AG04450 (cell line): ENCODE results near the gene LASP1. TPM values are rescaled to one million over a fixed set of nuclear protein-coding genes. Genes with fewer than 3 reads are reported as not detected.

Experiments used
- CTCF ChIA-PET: fragments of 300-600, 350-600 bp; formaldehyde crosslinking; extraction: SDS; loops from one replicate; lab custom pipeline; 2022; ENCODE audit warnings: antibody characterized with exemption, inconsistent platforms; lab: Charles Lee
- POLR2A ChIA-PET: fragments of 350-600 bp; formaldehyde crosslinking; extraction: SDS; loops from one replicate; lab custom pipeline; 2021; ENCODE audit warnings: antibody characterized with exemption, inconsistent platforms; lab: Yijun Ruan, JAX
- DNase-seq: peaks from one replicate; pipeline ENCODE4 v3.0.0-alpha.2; 2011; ENCODE audit warnings: low read depth, low spot score
- H3K27ac ChIP-seq: one replicate; pipeline ENCODE4 v1.5.1; 2012; ENCODE audit warnings: low read depth, low read length, control low read depth
- H3K27me3 ChIP-seq: one replicate; pipeline ENCODE4 v1.6.0; 2012; ENCODE audit warnings: low read length; ENCODE audit not compliant: control insufficient read depth, insufficient read depth
- H3K4me3 ChIP-seq: 2 replicates; pipeline ENCODE4 v1.5.1; 2011; ENCODE audit warnings: mild to moderate bottlenecking, low read depth, low read length, control low read depth
- H3K9me3 ChIP-seq: 2 replicates; pipeline ENCODE4 v1.5.1; 2012; ENCODE audit warnings: low read length; ENCODE audit not compliant: control insufficient read depth, insufficient read depth
- polyA plus RNA-seq: library from polyadenylated mRNA; depleted of rRNA; stranded (reverse); fragments of >200 nt; gene quantifications from 2 replicates; pipeline ENCODE4 v1.2.3, GENCODE V29; 2011
- TF ChIP-seq, protein P1 (sequence below): IDR thresholded peaks from 2 replicates; pipeline ENCODE4 v1.5.1; 2011; ENCODE audit warnings: low read depth, low read length, control low read depth, inconsistent platforms

LASP1 gene
- polyA plus RNA-seq, 1 experiment = 181 TPM

DNA sequence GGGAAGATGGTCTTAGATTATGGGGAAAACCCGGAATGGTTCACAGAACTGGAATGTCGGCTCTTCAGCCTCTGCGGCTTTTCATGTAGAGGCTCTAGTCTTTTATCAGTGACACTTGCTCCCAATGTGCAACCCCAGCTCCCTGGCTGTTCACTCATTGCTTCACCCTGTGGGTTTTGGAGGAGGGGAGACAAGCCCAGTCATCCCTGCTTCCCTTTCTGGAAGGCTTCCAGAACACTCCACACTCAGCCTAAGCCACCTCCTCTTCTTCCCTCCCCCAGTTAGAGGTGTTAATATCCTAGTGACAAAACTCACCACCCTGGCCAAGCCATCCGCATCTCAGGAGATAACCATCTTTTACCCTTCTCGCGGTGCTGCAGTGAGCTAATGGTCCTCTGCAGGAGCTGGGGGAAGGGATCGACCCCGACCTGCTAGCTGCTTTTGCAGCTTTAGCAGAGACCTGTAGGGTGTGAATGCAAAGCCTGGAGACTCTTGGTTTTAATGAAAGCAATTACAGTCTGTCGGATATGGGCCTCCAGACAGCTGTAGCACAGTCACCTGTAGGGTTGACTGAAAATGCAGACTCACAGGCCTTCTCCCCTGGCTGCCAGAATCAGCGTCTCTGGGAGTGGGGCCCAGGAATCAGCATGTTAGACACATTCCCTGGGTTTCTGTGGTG, 31.3 kb downstream of the LASP1 start:
- H3K9me3 ChIP-seq = no peaks in the 10 kb centered on the region; the same call in 1 of the 2 replicates
- peak overlapping the region; percentile 40 for H3K27ac ChIP-seq
- TF ChIP-seq, protein P1, sequence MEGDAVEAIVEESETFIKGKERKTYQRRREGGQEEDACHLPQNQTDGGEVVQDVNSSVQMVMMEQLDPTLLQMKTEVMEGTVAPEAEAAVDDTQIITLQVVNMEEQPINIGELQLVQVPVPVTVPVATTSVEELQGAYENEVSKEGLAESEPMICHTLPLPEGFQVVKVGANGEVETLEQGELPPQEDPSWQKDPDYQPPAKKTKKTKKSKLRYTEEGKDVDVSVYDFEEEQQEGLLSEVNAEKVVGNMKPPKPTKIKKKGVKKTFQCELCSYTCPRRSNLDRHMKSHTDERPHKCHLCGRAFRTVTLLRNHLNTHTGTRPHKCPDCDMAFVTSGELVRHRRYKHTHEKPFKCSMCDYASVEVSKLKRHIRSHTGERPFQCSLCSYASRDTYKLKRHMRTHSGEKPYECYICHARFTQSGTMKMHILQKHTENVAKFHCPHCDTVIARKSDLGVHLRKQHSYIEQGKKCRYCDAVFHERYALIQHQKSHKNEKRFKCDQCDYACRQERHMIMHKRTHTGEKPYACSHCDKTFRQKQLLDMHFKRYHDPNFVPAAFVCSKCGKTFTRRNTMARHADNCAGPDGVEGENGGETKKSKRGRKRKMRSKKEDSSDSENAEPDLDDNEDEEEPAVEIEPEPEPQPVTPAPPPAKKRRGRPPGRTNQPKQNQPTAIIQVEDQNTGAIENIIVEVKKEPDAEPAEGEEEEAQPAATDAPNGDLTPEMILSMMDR = no peak
- ChIA-PET CTCF (interaction anchor here (1.1 to 2.3 kb wide), 3 partner anchors 19 to 253 kb away, joined by 4 to 10 read pairs (median 5); partner anchors contain the start of gene LASP1NB), POLR2A (interaction anchor here (0.9 to 2.6 kb wide), 11 partner anchors 12 to 253 kb away, joined by 3 to 23 read pairs (median 5); partner anchors contain the start of genes FBXO47, LASP1, LASP1NB and RPL23)
- H3K27me3 ChIP-seq = no peaks in the 10 kb centered on the region
- no peak overlapping the region for H3K4me3 ChIP-seq
- peak; percentile 88 for DNase-seq

DNA sequence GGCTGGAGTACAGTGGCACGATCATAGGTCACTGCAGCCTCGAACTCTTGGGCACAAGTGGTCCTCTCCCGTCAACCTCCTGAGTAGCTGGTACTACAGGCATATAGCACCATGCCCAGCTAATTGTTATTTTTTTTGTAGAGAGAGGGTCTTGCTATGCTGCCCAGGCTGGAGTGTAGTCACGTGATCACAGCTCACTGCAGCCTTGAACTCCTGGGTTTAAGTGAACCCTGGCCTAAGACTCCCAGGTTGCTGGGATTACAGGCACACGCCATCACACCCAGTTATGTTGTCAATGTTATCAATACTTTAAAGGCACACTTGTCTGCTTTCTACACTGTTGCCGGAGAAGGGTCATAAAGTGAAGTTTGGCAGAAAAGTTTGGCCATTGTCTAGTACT, 33.5 kb downstream of the LASP1 start:
- ChIA-PET POLR2A (no interaction called here), CTCF (no interaction called here)

DNA sequence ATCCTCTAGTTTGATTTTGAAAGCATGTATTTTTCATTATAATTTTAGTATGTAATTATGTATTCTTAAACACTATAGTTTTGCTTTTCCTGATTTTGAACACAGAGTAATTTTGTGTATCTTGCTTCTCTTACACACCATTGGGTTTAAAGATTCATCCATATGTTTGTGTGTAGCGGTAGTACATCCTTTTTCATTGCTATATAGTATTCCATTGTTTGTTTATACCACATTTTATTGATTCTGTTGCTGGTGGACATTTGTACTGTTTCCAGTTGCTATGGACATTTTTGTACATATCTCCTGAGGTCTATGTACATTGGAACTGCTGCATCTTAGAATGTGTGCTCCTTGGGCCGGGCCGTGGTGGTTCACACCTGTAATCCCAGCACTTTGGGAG, 35.0 kb downstream of the LASP1 start:
- H3K27ac ChIP-seq = no peak overlapping the region
- H3K9me3 ChIP-seq = no peaks in the 10 kb centered on the region
- no peak for DNase-seq
- H3K27me3 ChIP-seq = no peaks in the 10 kb centered on the region
- TF ChIP-seq, protein P1 = no peak
- CTCF ChIA-PET = no interaction called here
- no peak overlapping the region for H3K4me3 ChIP-seq
- POLR2A ChIA-PET = interaction anchor here (0.7 kb wide), 1 partner anchor 249 kb away, joined by 4 read pairs; no protein-coding TSS in a partner anchor

More for the DNA sequence above, 33.5 kb downstream of the LASP1 start:
- TF ChIP-seq, protein P1 = no peak
- H3K27ac ChIP-seq = no peak overlapping the region
- no peak overlapping the region for H3K4me3 ChIP-seq
- no peaks in the 10 kb centered on the region for H3K9me3 ChIP-seq
- H3K27me3 ChIP-seq = no peaks in the 10 kb centered on the region
- DNase-seq = no peak

DNA sequence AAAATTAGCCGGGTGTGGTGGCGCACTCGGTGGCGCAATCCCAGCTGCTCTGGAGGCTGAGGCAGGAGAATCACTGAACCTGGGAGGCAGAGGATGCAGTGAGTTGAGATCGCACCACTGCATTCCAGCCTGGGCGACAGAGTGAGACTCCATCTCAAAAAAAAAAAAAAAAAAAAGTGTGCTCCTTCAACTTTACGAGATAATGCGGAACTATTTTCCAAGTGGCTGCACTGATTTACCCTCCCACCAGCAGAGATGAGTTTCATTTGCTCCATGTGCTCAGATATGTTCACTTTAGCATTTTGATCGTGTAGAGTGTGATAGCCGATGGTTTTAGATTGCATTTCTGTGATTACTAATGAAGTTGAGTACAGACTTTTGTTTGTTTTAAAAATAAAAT, 35.5 kb downstream of the LASP1 start:
- POLR2A ChIA-PET = no interaction called here
- no peaks in the 10 kb centered on the region for H3K27me3 ChIP-seq
- no peak overlapping the region for H3K4me3 ChIP-seq
- no peak for DNase-seq
- no peak overlapping the region for H3K27ac ChIP-seq
- no peaks in the 10 kb centered on the region for H3K9me3 ChIP-seq
- TF ChIP-seq, protein P1 = no peak
- CTCF ChIA-PET = no interaction called here

DNA sequence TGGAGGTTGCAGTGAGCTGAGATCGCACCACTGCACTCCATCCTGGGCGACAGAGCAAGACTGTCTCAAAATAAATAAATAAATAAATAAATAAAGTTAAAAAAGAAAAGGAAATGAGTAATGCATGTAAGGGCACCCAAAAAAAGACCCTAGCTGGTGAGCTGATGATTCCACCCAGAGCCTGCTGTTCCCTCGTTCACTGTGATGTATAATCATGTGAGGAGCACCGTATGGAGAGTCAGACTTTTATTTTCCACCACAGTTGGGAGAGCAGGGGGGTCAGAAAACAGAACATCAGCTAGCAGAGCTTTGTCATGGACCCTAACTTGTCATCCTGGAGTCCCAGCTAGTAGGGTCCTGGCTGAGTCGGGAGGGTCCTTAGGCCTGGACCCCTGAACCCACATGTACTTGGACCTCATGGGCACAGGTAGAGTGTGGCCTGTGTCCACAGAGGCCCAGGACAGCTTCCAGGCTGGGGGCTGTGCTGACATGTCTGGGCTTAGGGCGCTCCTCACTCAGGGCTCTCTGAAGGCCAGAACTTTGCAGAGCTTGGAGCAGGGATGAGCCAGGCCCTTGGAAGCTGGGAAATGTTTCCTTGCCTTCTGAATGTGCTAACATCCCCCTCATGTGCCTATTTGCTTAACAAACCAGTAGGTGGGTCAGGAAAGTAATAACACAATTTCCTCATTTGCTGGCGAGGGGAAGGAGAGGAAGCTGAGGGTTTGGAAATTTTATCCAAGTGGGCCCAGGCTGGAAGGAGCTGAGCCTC, 36.8 kb downstream of the LASP1 start:
- POLR2A ChIA-PET = interaction anchor here (0.9 to 2.0 kb wide), 2 partner anchors 33 to 37 kb away, joined by 3 to 7 read pairs; partner anchors contain the start of gene LASP1
- no peaks in the 10 kb centered on the region for H3K9me3 ChIP-seq
- H3K27ac ChIP-seq = peak overlapping the region; percentile 39
- no peak for DNase-seq
- no peak overlapping the region for H3K4me3 ChIP-seq
- CTCF ChIA-PET = interaction anchor here (2.0 kb wide), 1 partner anchor 246 kb away, joined by 11 read pairs; no protein-coding TSS in a partner anchor
- TF ChIP-seq, protein P1 = no peak
- H3K27me3 ChIP-seq = no peaks in the 10 kb centered on the region
